Endothelial cell (in vitro differentiated cells): Measurements from ENCODE around the gene MTHFD2. TPM values are rescaled to one million over a fixed set of nuclear protein-coding genes. Genes with fewer than 3 reads are reported as not detected.

ENCODE experiments used
- DNase-seq: peaks from one replicate; pipeline ENCODE4 v3.0.0; 2021; ENCODE audit warnings: low spot score
- H3K27ac Mint-ChIP-seq: one replicate; pipeline ENCODE4 v1.8.0; 2021; ENCODE audit warnings: mixed read lengths, inconsistent platforms; ENCODE audit not compliant: unreplicated experiment
- H3K27me3 Mint-ChIP-seq: one replicate; pipeline ENCODE4 v1.8.0; 2021; ENCODE audit warnings: mild to moderate bottlenecking, moderate library complexity, mixed read lengths, inconsistent platforms; ENCODE audit not compliant: unreplicated experiment
- H3K36me3 Mint-ChIP-seq: one replicate; pipeline ENCODE4 v1.8.0; 2021; ENCODE audit warnings: mild to moderate bottlenecking, low read depth, mixed read lengths, inconsistent platforms; ENCODE audit not compliant: unreplicated experiment
- H3K4me1 Mint-ChIP-seq: one replicate; pipeline ENCODE4 v1.8.0; 2021; ENCODE audit warnings: mild to moderate bottlenecking, mixed read lengths, inconsistent platforms; ENCODE audit not compliant: unreplicated experiment
- H3K4me3 Mint-ChIP-seq: one replicate; pipeline ENCODE4 v1.8.0; 2021; ENCODE audit warnings: mild to moderate bottlenecking, mixed read lengths, inconsistent platforms; ENCODE audit not compliant: unreplicated experiment
- H3K9me3 Mint-ChIP-seq: one replicate; pipeline ENCODE4 v1.8.0; 2021; ENCODE audit warnings: mixed read lengths, inconsistent platforms; ENCODE audit not compliant: unreplicated experiment
- CTCF ChIP-seq: fragments of 200-600 bp; sonication (generic); IDR thresholded peaks from one replicate; pipeline ENCODE4 v1.5.0; 2021; ENCODE audit warnings: antibody characterized with exemption; ENCODE audit not compliant: unreplicated experiment
- total RNA-seq: library from RNA; stranded (reverse); fragmentation: NEBNext Ultra II Directional; extraction: Animal tissue kit (Norgen Biotek cat#: 25700); gene quantifications from one replicate; pipeline ENCODE4 v1.2.1, GENCODE V29; 2021; ENCODE audit not compliant: unreplicated experiment

MTHFD2 gene
- total RNA-seq, 1 donor from 2014 or later, result 20.0 TPM

GRCh38 chr2:74232426-74232825, 34.0 kb downstream of the MTHFD2 start:
- no peaks in the 10 kb centered on the region for H3K36me3 Mint-ChIP-seq
- no peaks in the 10 kb centered on the region for H3K4me1 Mint-ChIP-seq
- DNase-seq, result no peak
- H3K4me3 Mint-ChIP-seq, result no peak overlapping the region
- no peak overlapping the region for H3K27ac Mint-ChIP-seq
- no peaks in the 10 kb centered on the region for H3K9me3 Mint-ChIP-seq
- peaks cover 3% of the 10 kb centered on the region for H3K27me3 Mint-ChIP-seq
- no peak for TF ChIP-seq CTCF

GRCh38 chr2:74233648-74234047, 35.2 kb downstream of the MTHFD2 start:
- Mint-ChIP-seq H3K36me3 (no peaks in the 10 kb centered on the region), H3K9me3 (no peaks in the 10 kb centered on the region), H3K4me3 (no peak overlapping the region), H3K27me3 (peaks cover 3% of the 10 kb centered on the region), H3K4me1 (no peaks in the 10 kb centered on the region), H3K27ac (no peak overlapping the region)
- TF ChIP-seq CTCF, result no peak
- no peak for DNase-seq

GRCh38 chr2:74235041-74235440, 36.6 kb downstream of the MTHFD2 start:
- no peaks in the 10 kb centered on the region for H3K36me3 Mint-ChIP-seq
- no peaks in the 10 kb centered on the region for H3K4me1 Mint-ChIP-seq
- no peak for DNase-seq

GRCh38 chr2:74238879-74239278, 40.5 kb downstream of the MTHFD2 start:
- no peaks in the 10 kb centered on the region for H3K9me3 Mint-ChIP-seq
- no peak overlapping the region for H3K27ac Mint-ChIP-seq
- no peaks in the 10 kb centered on the region for H3K27me3 Mint-ChIP-seq
- DNase-seq, result no peak
- no peaks in the 10 kb centered on the region for H3K4me1 Mint-ChIP-seq
- no peak for TF ChIP-seq CTCF
- no peaks in the 10 kb centered on the region for H3K36me3 Mint-ChIP-seq
- H3K4me3 Mint-ChIP-seq, result no peak overlapping the region

More at GRCh38 chr2:74235041-74235440, 36.6 kb downstream of the MTHFD2 start:
- TF ChIP-seq CTCF, result no peak
- Mint-ChIP-seq H3K9me3 (no peaks in the 10 kb centered on the region), H3K4me3 (no peak overlapping the region), H3K27ac (no peak overlapping the region), H3K27me3 (no peaks in the 10 kb centered on the region)

GRCh38 chr2:74239346-74239745, 40.9 kb downstream of the MTHFD2 start:
- no peaks in the 10 kb centered on the region for H3K27me3 Mint-ChIP-seq
- no peak for TF ChIP-seq CTCF
- no peaks in the 10 kb centered on the region for H3K36me3 Mint-ChIP-seq
- no peaks in the 10 kb centered on the region for H3K9me3 Mint-ChIP-seq
- H3K27ac Mint-ChIP-seq, result no peak overlapping the region
- H3K4me3 Mint-ChIP-seq, result no peak overlapping the region
- DNase-seq, result no peak
- no peaks in the 10 kb centered on the region for H3K4me1 Mint-ChIP-seq
